ENCODE measurements around the gene ATP1A1.

ATP1A1 gene

GRCh38 chr1:116440731-116441130, 67.7 kb downstream of the ATP1A1 start:
- no peak for DNase-seq (ENCODE audit: low read depth)

- no peak for DNase-seq (ENCODE audit: low read depth)
These were observed 72.5 kb downstream of the ATP1A1 start for GRCh38 chr1:116445534-116445933.

GRCh38 chr1:116446686-116447085, 73.6 kb downstream of the ATP1A1 start:
- no peak for DNase-seq (ENCODE audit: low read depth)

DNA sequence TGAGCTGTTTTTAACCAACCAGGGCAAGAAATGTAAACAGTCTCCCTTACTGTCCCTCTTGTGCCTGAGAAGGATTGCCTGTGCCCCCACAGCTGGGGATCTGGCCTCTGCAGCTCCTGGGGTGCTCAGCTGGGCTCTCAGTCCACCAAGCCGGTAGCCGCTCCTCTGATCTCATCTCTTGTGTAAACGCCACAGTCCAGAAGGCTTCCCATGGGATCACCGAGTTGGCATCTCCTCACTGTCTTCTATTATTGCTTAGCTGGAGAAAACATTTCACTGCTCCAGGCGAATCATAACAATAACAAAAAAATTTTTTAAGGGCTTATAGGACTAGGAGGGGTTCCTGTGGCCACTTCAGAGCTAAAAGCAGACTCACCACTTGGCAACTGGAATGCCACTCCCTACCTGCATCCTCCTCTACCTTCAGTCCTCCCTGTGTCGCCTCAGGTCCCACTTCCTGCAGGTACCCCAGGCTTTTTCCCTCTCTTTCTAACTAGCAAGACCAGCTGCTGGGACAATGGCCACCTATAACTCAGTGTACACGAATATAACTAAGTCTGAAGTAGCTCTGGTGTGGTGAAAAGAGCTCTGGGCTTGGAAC, 75.8 kb downstream of the ATP1A1 start:
- DNase-seq (ENCODE audit: low read depth): no peak

GRCh38 chr1:116449578-116449977, 76.5 kb downstream of the ATP1A1 start:
- no peak for DNase-seq (ENCODE audit: low read depth)

DNA sequence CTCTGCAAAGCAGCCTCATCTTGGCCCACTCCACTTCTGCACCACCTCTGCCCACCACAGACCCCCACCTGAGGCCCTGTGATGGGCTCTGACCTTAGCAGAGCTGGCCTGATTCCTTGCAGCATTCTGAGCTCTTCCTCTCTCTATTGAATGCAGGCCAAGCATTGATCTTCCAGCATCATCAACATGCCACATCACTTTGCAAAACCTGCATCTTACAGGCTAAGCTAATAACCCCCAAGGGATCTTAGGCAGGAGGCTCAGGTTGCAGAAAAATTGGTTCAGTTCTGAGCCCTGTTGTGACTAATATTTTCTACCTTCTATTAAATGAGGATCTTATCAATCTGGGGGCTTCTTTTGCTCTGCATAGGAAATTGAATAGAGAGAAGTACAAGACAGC, 78.7 kb downstream of the ATP1A1 start:
- no peak for DNase-seq (ENCODE audit: low read depth)

GRCh38 chr1:116453481-116453880, 80.4 kb downstream of the ATP1A1 start:
- no peak for DNase-seq (ENCODE audit: low read depth)

DNA sequence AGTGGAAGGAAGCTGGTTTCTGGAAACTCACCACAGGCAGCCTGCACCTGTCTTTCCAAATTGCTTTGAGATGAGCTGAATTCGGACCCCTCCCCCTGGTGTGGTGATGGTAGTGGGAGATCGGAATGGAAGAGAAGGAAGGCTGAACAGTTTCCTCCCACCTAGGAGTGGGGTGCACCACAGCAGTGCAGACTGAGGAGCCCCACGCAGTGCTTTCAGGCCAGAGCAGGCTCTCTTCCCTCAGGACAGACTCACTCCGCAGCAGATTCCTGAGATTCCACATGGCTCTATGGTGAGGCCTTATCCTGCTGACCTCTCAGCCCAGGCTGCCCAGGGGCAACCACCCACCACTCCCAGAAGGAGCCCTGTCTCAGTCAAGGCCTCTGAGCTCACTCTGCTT, 80.9 kb downstream of the ATP1A1 start:
- DNase-seq (ENCODE audit: low read depth): no peak
